ENCODE measurements around the gene OR8H1.

OR8H1 gene

DNA sequence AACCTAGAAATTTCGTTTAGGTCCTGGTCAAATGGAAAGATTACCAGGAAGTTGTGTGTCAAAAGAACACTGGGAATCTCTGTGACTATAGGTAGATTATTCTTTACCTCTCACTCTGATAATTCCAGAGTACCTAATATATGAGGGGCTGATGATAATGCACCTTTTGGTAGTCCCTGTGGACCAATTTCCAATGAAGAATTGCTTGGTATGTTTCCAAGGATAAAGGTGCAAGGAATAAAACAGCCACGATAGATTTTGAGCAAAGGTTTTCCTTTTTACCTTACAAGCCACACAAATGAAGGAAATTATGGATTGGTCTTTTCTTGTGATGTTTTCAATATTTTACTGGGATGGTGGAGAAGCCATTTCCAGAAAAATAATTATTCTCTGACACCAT is at the start of gene OR8H1:
TSS of gene OR8H1 (minus strand) at position 101 of the 400 bp plus-strand sequence. CDS start 1,192 bp downstream, outside the sequence.
- no peak for DNase-seq (ENCODE audit: low read depth)

DNA sequence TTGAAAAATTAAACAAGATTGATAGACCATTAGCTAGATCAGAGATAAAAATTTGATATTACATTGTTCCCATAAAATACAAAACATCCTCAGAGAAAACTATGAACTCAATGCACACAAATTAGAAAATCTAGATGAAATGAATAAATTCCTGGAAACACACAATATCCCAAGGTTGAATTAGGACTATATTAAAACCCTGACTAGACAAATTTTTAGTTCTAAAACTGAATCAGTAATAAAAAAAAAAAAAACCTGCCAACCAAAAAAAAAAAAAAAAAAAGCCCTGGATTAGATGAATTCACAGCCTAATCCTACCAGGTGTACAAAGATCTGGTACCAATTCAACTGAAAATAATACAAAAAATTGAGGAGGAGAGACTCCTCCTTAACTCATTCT is 48.2 kb upstream of the OR8H1 start:
- no peak for DNase-seq (ENCODE audit: low read depth)

DNA sequence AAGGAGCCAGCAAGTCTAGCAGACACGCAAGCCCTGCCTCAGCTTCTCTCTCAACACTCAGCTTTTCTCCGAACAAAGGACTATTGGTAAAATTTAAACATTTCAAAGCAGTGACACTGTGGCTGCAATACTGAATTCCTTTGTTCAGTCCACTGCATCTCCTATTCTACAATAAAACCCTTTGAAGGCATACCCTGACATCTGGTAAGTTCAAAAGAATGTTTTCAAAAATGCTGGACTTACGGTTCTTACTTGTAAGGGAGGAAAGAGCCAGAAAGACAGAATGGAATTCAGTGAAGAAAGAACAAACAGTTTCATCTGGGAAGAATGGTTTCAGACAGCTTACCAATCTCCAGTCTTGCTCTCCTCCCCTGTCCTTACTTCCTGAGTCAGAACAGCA is 41.1 kb upstream of the OR8H1 start:
- DNase-seq (ENCODE audit: low read depth): no peak

DNA sequence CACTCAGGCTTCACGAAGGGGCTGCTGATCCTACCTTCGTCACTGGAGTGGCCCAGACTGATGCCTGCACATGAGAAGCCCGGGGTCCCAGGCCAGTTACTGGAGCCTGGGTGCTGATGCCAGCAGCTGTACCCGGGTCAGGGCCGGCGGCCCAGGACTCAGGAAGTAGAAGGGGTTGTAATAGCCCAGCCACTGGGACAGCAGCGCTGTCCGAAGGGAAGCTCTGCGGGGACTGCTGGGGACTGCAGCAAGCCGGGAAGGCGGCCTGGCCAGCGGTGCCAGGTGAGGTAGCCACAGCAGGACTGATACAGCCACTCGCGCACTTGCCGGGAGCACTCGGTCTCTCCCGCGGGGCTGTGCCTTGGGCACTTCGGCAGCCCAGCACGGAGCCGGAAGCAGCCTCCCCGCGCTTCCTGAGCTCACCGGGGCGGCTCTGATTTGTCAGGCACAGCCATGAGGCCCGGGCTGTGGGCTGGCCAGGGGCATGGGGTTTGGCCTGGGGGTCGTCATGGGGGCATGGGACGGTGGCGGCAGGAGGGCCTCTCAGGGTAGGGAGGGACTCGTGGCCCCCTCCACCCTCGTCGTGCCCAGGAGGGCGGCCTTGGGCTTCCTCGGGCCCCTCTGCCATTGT is 39.9 kb upstream of the OR8H1 start:
- DNase-seq (ENCODE audit: low read depth): no peak

- DNase-seq (ENCODE audit: low read depth): no peak
Observed at GRCh38 chr11:56314844-56315243, 22.8 kb upstream of the OR8H1 start, which contains the start of gene OR8K3. OR8K3 (plus strand) TSS chr11:56315144; CDS start chr11:56318307, 3,163 bp downstream.

DNA sequence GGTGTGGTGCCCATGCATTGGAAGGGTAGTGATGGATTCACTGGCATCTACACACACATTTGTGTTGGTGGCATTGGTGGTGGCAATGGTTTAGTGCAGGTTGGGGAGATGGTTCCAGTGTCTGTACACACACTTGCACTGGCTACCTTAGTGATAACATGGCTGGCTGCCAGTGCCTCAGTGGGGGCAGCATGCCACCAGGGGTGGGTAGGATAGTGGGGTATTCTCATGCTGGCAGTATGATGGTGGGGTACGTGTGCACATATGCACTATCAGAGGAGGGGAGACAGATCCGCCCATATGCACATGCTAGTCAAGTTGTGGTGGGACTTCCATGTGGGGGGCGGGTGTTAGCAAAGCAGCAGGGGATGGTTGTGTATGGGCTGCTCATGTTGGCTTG is 15.8 kb upstream of the OR8H1 start:
- DNase-seq (ENCODE audit: low read depth): no peak

DNA sequence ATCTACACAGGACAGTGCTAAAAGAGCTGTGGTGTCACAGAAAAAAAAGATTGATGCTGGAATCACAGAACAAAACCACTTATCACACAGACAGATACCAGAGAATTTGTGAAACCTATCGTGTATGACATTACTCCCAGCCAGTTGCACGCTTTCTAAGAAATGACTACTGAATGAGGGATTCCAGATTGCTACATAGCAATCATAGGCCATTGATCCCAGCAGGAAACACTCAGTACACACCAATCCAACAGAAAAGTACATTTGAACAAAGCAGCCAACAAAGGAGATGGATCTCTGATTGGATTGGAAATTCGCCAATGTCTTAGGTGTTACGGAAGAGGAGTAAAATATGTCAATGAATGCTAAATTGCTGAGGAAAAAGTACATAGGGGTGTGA is 4.8 kb upstream of the OR8H1 start:
- no peak for DNase-seq (ENCODE audit: low read depth)

DNA sequence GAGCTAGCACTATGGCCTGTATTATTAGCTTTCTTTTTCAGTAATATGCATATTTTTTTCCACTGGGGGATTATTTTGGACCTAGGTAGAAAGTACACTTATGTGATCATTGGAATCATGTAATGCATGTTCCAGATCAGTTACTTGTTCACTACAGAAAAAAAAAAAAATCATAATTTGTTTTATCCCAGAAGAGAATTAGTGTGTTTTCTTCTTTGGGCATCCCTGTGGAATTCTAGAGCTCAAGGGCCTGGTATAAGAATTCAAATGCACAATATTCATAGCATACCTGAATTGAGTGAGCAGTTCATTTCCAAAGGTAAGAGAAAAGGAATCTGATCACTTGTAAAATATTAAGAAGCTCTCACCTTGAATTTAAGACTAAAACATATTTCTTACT is 18.2 kb downstream of the OR8H1 start, which contains the start of gene OR5T1:
TSS of gene OR5T1 (plus strand) at position 301 of the 400 bp plus-strand sequence. CDS start 1,485 bp downstream, outside the sequence.
- DNase-seq (ENCODE audit: low read depth): no peak

GRCh38 chr11:56271092-56271491 is 21.0 kb downstream of the OR8H1 start:
- no peak for DNase-seq (ENCODE audit: low read depth)

- no peak for DNase-seq (ENCODE audit: low read depth)
Observed at GRCh38 chr11:56251954-56252353, 40.1 kb downstream of the OR8H1 start, which contains the start of gene OR5T3. OR5T3 (plus strand) TSS chr11:56252254; CDS start chr11:56252254, 0 bp downstream.
